HCT116 (cell line): Measurements from ENCODE around the gene SLC1A1. TPM values are rescaled to one million over a fixed set of nuclear protein-coding genes. Genes with fewer than 3 reads are reported as not detected.

Experiments used
- ATAC-seq: fragments of 200-7000 bp; cut with Tn5 transposase; 2 replicates; pipeline ENCODE4 v1.9.1; 2020; ENCODE audit warnings: mild to moderate bottlenecking, moderate library complexity
- Bru-seq: library from RNA; stranded (reverse); fragments of 400-500 nt; gene quantifications from one replicate; lab custom pipeline; 2021; lab: Mats Ljungman, UMichigan
- BruChase-seq, 2 experiments: library from RNA; stranded (reverse); fragments of 400-500 nt; gene quantifications; one replicate each; lab custom pipeline; 2021; lab: Mats Ljungman, UMichigan
- BruUV-seq: library from RNA; stranded (reverse); fragments of 400-500 nt; replicated peaks from 2 replicates; lab custom pipeline; 2021; lab: Mats Ljungman, UMichigan
- CTCF ChIA-PET: fragments of 300-600 bp; sonication (Branson Sonifier 250); formaldehyde crosslinking; loops from one replicate; lab custom pipeline; 2021; ENCODE audit warnings: antibody characterized with exemption; lab: Charles Lee
- POLR2A ChIA-PET: fragments of 300-600, 350-600 bp; sonication (Branson Sonifier 250); formaldehyde crosslinking; loops from one replicate; lab custom pipeline; 2021; ENCODE audit warnings: antibody characterized with exemption; lab: Charles Lee
- RAD21 ChIA-PET, 2 experiments: fragments of 300-600 bp; sonication (Branson Sonifier 250); formaldehyde crosslinking; loops; one replicate each; lab custom pipeline; 2023; ENCODE audit warnings: low total read pairs in 2 of 2; ENCODE audit not compliant: uncharacterized antibody in 2 of 2, unreplicated experiment in 2 of 2, low non-redundant PET in 1 of 2; lab: Charles Lee
- DNase-seq: peaks from one replicate; pipeline ENCODE4 v3.0.0-alpha.2; 2010; ENCODE audit warnings: low read depth, low spot score
- H2AFZ ChIP-seq: fragments of 200-600 bp; shearing (Covaris generic), sonication (generic); 2 replicates; pipeline ENCODE4 v1.6.1; 2017; ENCODE audit warnings: low read depth, mixed run types, mixed read lengths, antibody characterized with exemption, low read length; ENCODE audit not compliant: poor library complexity, severe bottlenecking
- H3K27ac ChIP-seq: 2 replicates; pipeline ENCODE4 v1.5.1; 2012; ENCODE audit warnings: low read depth, low read length
- H3K27me3 ChIP-seq: fragments of 200-600 bp; sonication (generic); 2 replicates; pipeline ENCODE4 v1.6.1; 2016; ENCODE audit warnings: mixed run types, low read length, mixed read lengths; ENCODE audit not compliant: insufficient read depth
- H3K36me3 ChIP-seq, 2 experiments: fragments of 200-500 bp in 1 of 2; fragments of 200-600 bp in 1 of 2; sonication (Bioruptor generic) in 1 of 2; sonication (generic) in 1 of 2; 2 replicates each; pipeline versions ENCODE4 v1.5.1 to v1.6.1; 2014 to 2016; ENCODE audit warnings: low read length in 2 of 2, inconsistent platforms in 1 of 2, mixed read lengths in 1 of 2, mixed run types in 1 of 2; ENCODE audit not compliant: insufficient read depth in 2 of 2, control insufficient read depth in 1 of 2
- H3K4me1 ChIP-seq, 2 experiments: fragments of 200-600 bp in 1 of 2; sonication (generic) in 1 of 2; 2 replicates each; pipeline versions ENCODE4 v1.5.1 to v1.6.1; 2012 to 2017; ENCODE audit warnings: low read length in 2 of 2, inconsistent platforms in 1 of 2, mild to moderate bottlenecking in 1 of 2, mixed read lengths in 1 of 2, mixed run types in 1 of 2, moderate library complexity in 1 of 2; ENCODE audit not compliant: insufficient read depth in 2 of 2, control insufficient read depth in 1 of 2
- H3K4me2 ChIP-seq: fragments of 200-600 bp; sonication (generic); 2 replicates; pipeline ENCODE4 v1.6.1; 2017; ENCODE audit warnings: mixed run types, low read length, mixed read lengths
- H3K4me3 ChIP-seq, 2 experiments: fragments of 200-600 bp in 1 of 2; sonication (generic) in 1 of 2; replicated peaks in 1 of 2; 2 replicates each; pipeline ENCODE4 v1.5.1; 2011 to 2016; ENCODE audit warnings: low read length in 2 of 2, control low read depth in 1 of 2, low read depth in 1 of 2, mild to moderate bottlenecking in 1 of 2, mixed read lengths in 1 of 2, mixed run types in 1 of 2
- H3K79me2 ChIP-seq: fragments of 200-600 bp; sonication (generic); 2 replicates; pipeline ENCODE4 v1.6.1; 2017; ENCODE audit warnings: mild to moderate bottlenecking, mixed run types, low read length, moderate library complexity, mixed read lengths; ENCODE audit not compliant: insufficient read depth
- H3K9ac ChIP-seq: fragments of 200-600 bp; sonication (generic); 2 replicates; pipeline ENCODE4 v1.6.1; 2016; ENCODE audit warnings: low read length, mixed read lengths
- H3K9me2 ChIP-seq: fragments of 200-600 bp; sonication (generic), shearing (Covaris generic); 2 replicates; pipeline ENCODE4 v1.6.1; 2017; ENCODE audit warnings: mixed run types, mild to moderate bottlenecking, moderate library complexity; ENCODE audit not compliant: insufficient read depth
- H3K9me3 ChIP-seq, 2 experiments: fragments of 200-500 bp in 1 of 2; fragments of 200-600 bp in 1 of 2; sonication (Bioruptor generic) in 1 of 2; sonication (generic) in 1 of 2; 2 replicates each; pipeline ENCODE4 v1.6.1; 2014 to 2017; ENCODE audit warnings: low read length in 2 of 2, mixed read lengths in 2 of 2, inconsistent platforms in 1 of 2, low read depth in 1 of 2, mild to moderate bottlenecking in 1 of 2, mixed run types in 1 of 2, moderate library complexity in 1 of 2; ENCODE audit not compliant: control insufficient read depth in 1 of 2, insufficient read depth in 1 of 2
- H4K20me1 ChIP-seq: fragments of 200-600 bp; sonication (generic), shearing (Covaris generic); 2 replicates; pipeline ENCODE4 v1.6.1; 2017; ENCODE audit warnings: mixed run types, mild to moderate bottlenecking, moderate library complexity; ENCODE audit not compliant: insufficient read depth
- CBX3 ChIP-seq: IDR thresholded peaks from 2 replicates; pipeline ENCODE4 v1.6.1; 2012; ENCODE audit warnings: low read depth
- EGR1 ChIP-seq: IDR thresholded peaks from 2 replicates; pipeline ENCODE4 v1.6.1; 2012; ENCODE audit warnings: low read depth
- ELF1 ChIP-seq: IDR thresholded peaks from 2 replicates; pipeline ENCODE4 v1.6.1; 2012; ENCODE audit warnings: low read depth, borderline replicate concordance
- JUND ChIP-seq: IDR thresholded peaks from 2 replicates; pipeline ENCODE4 v1.6.1; 2012
- MAX ChIP-seq: IDR thresholded peaks from 2 replicates; pipeline ENCODE4 v1.6.1; 2012
- POLR2AphosphoS5 ChIP-seq: IDR thresholded peaks from 2 replicates; pipeline ENCODE4 v1.6.1; 2011; ENCODE audit warnings: mild to moderate bottlenecking, low read depth, low read length, moderate library complexity
- SIN3A ChIP-seq: IDR thresholded peaks from 2 replicates; pipeline ENCODE4 v1.6.1; 2012; ENCODE audit warnings: low read depth
- TCF7L2 ChIP-seq: IDR thresholded peaks from 2 replicates; pipeline ENCODE4 v1.7.0; 2011; ENCODE audit warnings: borderline replicate concordance, inconsistent platforms; ENCODE audit not compliant: insufficient read depth, insufficient read length; ENCODE audit errors: extremely low read depth
- intact Hi-C: fragments of 100-400 bp; cut with micrococcal nuclease; formaldehyde crosslinking; loops from 2 replicates; pipeline ENCODE4 v1.10.0; 2022
- long read RNA-seq: library from polyadenylated mRNA; unstranded; transcript quantifications from one replicate; pipeline ENCODE4 v2.0.0, GENCODE V29; 2021; ENCODE audit not compliant: unreplicated experiment
- polyA plus RNA-seq: library from polyadenylated mRNA; unstranded; fragments of >200 nt; gene quantifications from 2 replicates; pipeline ENCODE4 v1.2.1, GENCODE V29; 2012; ENCODE audit warnings: missing spikeins
- total RNA-seq: library from RNA; stranded (reverse); gene quantifications from one replicate; pipeline ENCODE4 v1.2.1, GENCODE V29; 2021; ENCODE audit not compliant: unreplicated experiment

Gene SLC1A1
- total RNA-seq (6.8 TPM), Bru-seq, nascent RNA (percentile 45 among the genes with signal in this experiment), BruChase-seq, experiment 1, labeled RNA remaining after a 6-hour chase (percentile 45 among the genes with signal in this experiment), BruChase-seq, experiment 2, labeled RNA remaining after a 2-hour chase (percentile 45 among the genes with signal in this experiment)
- 4.1 and 5.9 TPM in 2 replicates for polyA plus RNA-seq
- long read RNA-seq, transcript SLC1A1-201 (12 exons, 3,722 nt) = major isoform, 26 of 34 reads
- long read RNA-seq, partial matches to known transcripts = 2 of 34 reads
- long read RNA-seq, other reads (novel, unspliced or antisense) = 6 of 34 reads

- TF ChIP-seq EGR1 (peak; percentile 69), ELF1 (no peak), POLR2AphosphoS5 (peak; percentile 76), JUND (no peak), SIN3A (peak; percentile 59; the same call in 1 of the 2 replicates), MAX (peak; percentile 58; the same call in 1 of the 2 replicates), CBX3 (peak; percentile 31; the same call in 1 of the 2 replicates), TCF7L2 (peak; percentile 19)
- BruUV-seq = no TSS peak
- intact Hi-C loops = no loop called here
- H2AFZ ChIP-seq = peak within 1 kb of the TSS; percentile 88
- no peaks in the 10 kb centered on the region for H3K36me3 ChIP-seq
- H3K9me3 ChIP-seq = no peaks in the 10 kb centered on the region
- no peaks in the 10 kb centered on the region for H3K79me2 ChIP-seq
- H4K20me1 ChIP-seq = no peaks in the 10 kb centered on the region
- peak; percentile 43 for DNase-seq
- H3K9me2 ChIP-seq = no peaks in the 10 kb centered on the region
- RAD21 ChIA-PET = interaction anchor here in 1 of 2 experiments (0.5 kb wide), 1 partner anchor 62 kb away, joined by 3 read pairs; no protein-coding TSS in a partner anchor
- POLR2A ChIA-PET = interaction anchor here (0.9 kb wide), 1 partner anchor 9 kb away, joined by 3 read pairs; no protein-coding TSS in a partner anchor
- peak within 1 kb of the TSS; percentile 72 to 73 for H3K4me3 ChIP-seq
- ATAC-seq = peak; percentile 91
- peaks cover 4 to 12% of the 10 kb centered on the region in 2 experiments; a peak in 3 of 4 replicates for H3K4me1 ChIP-seq
- peak within 1 kb of the TSS; percentile 43; the same call in 1 of the 2 replicates for H3K27ac ChIP-seq
- H3K27me3 ChIP-seq = no peaks in the 10 kb centered on the region
- CTCF ChIA-PET = no interaction called here
- H3K9ac ChIP-seq = peak within 1 kb of the TSS; percentile 57
- H3K4me2 ChIP-seq = peak within 1 kb of the TSS; percentile 98
Measured at GRCh38 chr9:4489919-4490704, at the start of gene SLC1A1. Gene SLC1A1, plus strand, starts transcription at chr9:4490468. Its CDS starts 212 bp downstream, at chr9:4490680.
